Retina (tissue), 1 donor: Measurements from ENCODE around the gene UGT1A5.

Source experiments
- DNase-seq: peaks from one replicate; pipeline ENCODE4 v3.0.0-alpha.2; 2016

The UGT1A5 gene

DNA sequence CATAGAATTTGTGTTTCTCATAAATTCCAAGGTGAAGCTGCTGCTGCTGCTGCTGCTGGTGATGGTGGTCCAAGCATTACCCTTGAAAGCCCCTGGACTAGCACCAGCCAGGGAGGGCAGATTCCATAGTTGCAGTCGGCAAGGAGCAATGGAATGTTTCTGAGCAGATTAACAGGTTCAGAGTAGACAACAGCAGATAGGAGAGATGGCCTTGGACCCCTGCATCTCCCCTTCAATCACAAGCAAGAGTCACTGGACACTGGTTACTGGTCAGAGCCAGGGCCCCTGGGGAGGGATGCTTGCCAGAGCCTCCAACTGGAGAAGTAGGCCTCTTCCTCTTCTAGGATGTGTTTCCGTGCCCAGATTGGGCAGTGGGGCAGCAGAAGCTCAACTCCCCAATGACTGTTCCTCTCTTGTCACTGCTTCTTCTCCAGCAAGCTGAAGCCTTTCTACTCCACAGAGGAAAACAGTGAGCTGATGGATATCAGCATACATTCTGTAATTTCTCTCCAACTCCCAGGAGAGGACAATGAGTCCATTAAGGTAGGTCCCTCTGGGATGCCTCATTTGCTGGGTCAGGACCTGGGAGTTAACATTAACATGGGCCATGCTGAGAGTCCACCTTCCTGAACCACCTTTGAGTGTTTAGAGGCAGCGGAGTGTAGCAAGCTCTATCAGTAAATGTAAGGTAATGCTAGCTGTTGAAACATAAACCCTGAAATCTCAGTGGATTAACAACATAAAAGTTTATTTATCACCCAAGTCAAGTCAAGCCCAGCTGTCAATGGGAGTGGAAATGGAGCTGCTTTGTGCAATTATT lies 100.7 kb downstream of the UGT1A5 start:
- DNase-seq, result no peak

GRCh38 chr2:233814056-233814835 lies 101.5 kb downstream of the UGT1A5 start:
- no peak for DNase-seq

DNA sequence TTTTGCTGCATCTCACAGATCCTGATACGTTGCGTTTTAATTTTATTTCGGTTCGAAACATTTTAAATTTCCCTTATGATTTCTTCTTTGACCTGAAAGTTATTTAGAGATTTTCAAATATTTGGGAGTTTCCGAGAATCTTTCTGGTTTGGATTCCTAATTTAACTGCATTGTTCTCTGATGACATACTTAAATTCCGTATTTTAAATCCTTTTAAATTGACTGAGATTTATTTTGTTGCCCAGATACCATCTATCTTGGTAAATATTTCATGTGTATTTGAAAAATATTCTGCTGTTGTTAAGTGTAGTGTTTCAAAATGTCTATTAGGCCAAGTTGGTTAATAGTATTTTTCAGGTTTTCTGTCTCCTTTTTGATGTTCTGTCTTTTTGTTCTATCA lies 103.2 kb downstream of the UGT1A5 start:
- no peak for DNase-seq

DNA sequence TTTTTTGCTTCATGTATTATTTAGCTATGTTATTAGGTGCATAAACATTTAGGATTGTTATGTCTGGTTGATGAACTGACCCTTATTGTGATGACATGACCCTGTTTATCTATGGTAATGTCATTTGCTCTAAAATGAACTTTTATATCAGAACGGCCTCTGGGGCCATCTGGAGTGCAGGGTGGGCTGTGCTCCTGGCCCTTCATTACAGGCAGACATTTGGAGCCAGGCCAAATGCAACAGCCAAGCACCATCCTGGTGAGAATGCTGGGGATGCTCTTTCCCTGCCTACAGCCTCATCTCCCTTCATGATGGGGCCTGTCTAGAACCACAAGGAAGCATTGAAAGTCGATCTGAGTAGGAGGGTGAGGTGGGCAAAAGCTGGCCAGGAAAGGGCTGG lies 103.6 kb downstream of the UGT1A5 start:
- no peak for DNase-seq

DNA sequence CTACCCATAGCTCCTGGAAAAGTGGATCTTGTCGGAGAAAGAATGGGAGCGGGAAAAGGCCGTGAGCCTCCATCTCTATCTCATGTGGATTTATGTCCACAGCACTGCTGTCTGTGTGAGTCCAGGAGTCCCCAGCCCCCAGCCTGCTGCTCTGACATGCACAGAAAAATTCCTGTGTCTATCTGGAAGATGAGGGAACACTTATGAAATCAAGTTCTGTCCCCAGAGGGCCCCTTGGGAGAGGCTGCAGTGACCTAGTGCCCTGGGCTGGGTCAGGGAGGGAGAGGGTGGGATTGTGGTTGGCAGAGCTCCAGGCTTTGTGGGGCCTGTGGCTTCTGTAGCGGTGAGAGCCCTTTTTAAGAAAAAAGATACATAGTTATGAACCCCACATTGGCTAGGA lies 104.1 kb downstream of the UGT1A5 start:
- no peak for DNase-seq

GRCh38 chr2:233817361-233817911 lies 104.7 kb downstream of the UGT1A5 start:
- no peak for DNase-seq

- DNase-seq, result no peak
Observed at GRCh38 chr2:233817995-233818638, 105.4 kb downstream of the UGT1A5 start.

GRCh38 chr2:233818639-233819621 lies 106.2 kb downstream of the UGT1A5 start:
- no peak for DNase-seq

- DNase-seq, result no peak
Observed at GRCh38 chr2:233819884-233820773, 107.4 kb downstream of the UGT1A5 start.

DNA sequence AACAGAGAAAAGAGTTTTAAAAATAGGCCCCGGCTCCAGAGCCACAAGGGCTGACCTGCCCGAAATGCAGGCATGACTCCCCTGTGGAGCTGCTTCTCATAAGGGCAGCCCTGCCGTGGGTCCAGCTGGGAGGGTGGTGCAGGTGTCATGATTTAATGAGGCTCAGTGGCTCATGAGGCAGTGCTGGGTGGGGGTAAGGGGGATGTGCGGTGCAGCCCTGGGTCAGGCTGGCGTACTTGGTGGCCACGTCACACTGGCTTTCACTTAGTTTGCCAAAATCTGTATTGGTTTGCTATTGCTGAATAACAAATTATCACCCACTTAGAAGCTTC lies 108.0 kb downstream of the UGT1A5 start:
- no peak for DNase-seq

DNA sequence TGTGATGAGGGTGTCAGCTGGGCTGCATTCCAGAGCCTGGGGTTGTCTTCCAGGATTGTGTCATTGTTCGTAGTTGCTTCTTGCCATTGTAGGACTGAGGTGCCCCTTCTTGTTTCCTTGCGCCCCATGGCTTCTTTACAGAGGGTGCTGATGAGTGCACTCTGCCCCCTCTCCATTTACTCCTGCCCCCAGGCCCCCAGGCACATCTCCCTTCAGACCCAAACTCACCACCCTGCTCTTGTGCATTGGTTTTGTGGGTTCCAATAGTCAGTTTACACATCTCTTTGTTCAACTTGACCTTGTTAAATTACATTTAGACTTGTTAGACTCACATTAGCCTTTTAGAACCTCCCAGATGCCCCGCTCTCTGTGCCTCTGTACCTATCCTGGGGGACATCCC lies 108.5 kb downstream of the UGT1A5 start:
- no peak for DNase-seq

DNA sequence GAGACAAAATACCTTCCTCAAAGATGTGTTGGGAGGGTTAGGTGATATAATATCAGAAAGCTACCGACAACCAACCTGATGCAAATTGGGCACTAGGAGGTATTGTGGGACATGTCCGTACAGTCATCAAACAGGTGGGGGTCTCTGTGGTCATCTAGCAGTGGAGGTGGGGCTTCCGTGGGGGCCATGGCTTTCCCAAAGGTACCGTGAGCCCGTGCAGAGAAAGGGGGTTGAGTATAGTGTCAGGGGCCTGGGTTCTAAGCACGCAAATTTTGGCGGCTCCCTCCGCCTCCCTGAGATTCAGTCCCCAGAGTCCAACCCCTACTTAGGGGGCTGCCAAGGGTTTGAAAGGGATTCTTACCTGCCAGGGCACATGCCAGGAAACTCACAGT lies 109.0 kb downstream of the UGT1A5 start:
- no peak for DNase-seq

- DNase-seq, result no peak
Observed at GRCh38 chr2:233822101-233822771, 109.5 kb downstream of the UGT1A5 start.
